GM21528 (cell line): ENCODE measurements around the gene SSR4.
A peak's percentile ranks its signal among the peaks of the same experiment; 100 is the strongest.
"Not testable (repeated sequence)": the region's sequence is repeated elsewhere in the genome, so short reads cannot be mapped to it uniquely, and the experiment has no call there.

Experiments used
- ATAC-seq: cut with Tn5 transposase; IDR thresholded peaks from one replicate; pipeline ENCODE4 v1.9.1; 2021; ENCODE audit warnings: mild to moderate bottlenecking, moderate library complexity; ENCODE audit not compliant: unreplicated experiment, low FRiP score

The SSR4 gene

DNA sequence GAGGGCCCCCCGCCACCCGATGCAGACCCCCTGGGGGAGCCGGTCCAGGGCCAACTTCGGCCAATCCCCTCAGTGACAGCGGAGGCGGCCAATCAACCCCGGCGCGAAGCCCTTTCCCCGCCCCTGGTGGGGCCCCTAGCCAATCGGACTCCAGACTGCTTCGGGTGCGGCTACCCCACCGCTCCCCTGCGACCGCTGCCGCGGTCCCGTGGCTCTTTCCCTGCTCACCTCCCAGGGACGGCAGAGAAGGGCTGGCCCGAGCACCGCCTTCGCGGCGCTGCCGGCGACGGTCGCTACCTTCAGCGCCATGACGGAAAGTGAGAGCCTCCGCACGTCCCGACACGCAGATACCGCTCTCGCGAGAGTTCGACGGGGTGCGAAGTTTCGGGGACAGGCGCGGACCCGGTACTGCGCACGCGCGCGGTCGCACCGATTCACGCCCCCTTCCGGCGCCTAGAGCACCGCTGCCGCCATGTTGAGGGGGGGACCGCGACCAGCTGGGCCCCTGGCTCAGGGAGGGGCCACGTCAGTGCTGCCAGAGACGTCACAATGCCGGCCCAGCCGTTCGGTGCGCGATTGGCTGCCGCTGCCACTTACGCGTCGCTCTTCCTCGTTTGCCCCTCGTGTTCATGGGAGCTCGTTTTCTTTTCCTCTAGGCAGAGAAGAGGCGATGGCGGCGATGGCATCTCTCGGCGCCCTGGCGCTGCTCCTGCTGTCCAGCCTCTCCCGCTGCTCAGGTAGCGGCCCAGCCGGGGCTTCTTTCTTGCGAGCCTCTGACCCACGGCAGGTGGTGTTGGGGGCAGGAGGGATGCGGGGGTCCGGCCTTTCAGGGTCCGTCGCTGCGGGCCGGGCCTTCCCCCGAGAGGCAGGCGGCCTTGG, at the start of gene SSR4, which contains the start of gene IDH3G:
TSS of gene SSR4 (plus strand) at position 651 of the 879 bp plus-strand sequence. CDS start at position 671, 20 bp downstream.
TSS of gene IDH3G (minus strand) at position 358 of the 879 bp plus-strand sequence. CDS start at position 309, 49 bp downstream.
- peak; percentile 85 for ATAC-seq

- not testable (repeated sequence) for ATAC-seq
Measured at GRCh38 chrX:153745067-153745433, 49.4 kb upstream of the SSR4 start.

DNA sequence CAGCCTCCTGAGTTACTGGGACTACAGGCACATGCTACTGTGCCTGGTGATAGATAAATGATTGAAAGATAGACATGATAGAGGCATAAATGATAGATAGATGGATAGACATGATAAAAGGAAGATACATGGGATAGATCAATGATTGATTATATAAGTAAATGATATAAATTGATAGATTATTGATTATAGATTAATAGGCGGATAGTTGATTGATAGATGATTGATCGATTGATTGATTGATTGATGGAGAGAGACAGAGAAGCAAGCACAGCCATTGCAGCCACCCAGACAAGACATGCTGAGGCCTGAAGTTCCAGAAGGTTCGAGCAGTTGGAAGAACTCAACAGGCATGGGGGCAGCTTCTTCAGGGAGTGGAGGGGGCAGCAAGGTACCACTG, 48.1 kb upstream of the SSR4 start:
- ATAC-seq = no peak

- ATAC-seq = not testable (repeated sequence)
Measured at GRCh38 chrX:153746991-153747390, 47.5 kb upstream of the SSR4 start.

- ATAC-seq = not testable (repeated sequence)
Measured at GRCh38 chrX:153749017-153749416, 45.5 kb upstream of the SSR4 start.

- no peak for ATAC-seq
Measured at GRCh38 chrX:153750127-153750774, 44.2 kb upstream of the SSR4 start.

GRCh38 chrX:153755136-153755535, 39.3 kb upstream of the SSR4 start:
- ATAC-seq = no peak

GRCh38 chrX:153761863-153762262, 32.6 kb upstream of the SSR4 start:
- no peak for ATAC-seq

GRCh38 chrX:153762626-153763173, 31.8 kb upstream of the SSR4 start:
- no peak for ATAC-seq

GRCh38 chrX:153763298-153763932, 31.1 kb upstream of the SSR4 start:
- ATAC-seq = no peak

- ATAC-seq = no peak
Measured at GRCh38 chrX:153763989-153764755, 30.3 kb upstream of the SSR4 start, which contains the start of gene PLXNB3. PLXNB3 (plus strand) TSS chrX:153764249; CDS start chrX:153765536, 1,287 bp downstream.

- no peak for ATAC-seq
Measured at GRCh38 chrX:153764786-153765137, 29.7 kb upstream of the SSR4 start.

DNA sequence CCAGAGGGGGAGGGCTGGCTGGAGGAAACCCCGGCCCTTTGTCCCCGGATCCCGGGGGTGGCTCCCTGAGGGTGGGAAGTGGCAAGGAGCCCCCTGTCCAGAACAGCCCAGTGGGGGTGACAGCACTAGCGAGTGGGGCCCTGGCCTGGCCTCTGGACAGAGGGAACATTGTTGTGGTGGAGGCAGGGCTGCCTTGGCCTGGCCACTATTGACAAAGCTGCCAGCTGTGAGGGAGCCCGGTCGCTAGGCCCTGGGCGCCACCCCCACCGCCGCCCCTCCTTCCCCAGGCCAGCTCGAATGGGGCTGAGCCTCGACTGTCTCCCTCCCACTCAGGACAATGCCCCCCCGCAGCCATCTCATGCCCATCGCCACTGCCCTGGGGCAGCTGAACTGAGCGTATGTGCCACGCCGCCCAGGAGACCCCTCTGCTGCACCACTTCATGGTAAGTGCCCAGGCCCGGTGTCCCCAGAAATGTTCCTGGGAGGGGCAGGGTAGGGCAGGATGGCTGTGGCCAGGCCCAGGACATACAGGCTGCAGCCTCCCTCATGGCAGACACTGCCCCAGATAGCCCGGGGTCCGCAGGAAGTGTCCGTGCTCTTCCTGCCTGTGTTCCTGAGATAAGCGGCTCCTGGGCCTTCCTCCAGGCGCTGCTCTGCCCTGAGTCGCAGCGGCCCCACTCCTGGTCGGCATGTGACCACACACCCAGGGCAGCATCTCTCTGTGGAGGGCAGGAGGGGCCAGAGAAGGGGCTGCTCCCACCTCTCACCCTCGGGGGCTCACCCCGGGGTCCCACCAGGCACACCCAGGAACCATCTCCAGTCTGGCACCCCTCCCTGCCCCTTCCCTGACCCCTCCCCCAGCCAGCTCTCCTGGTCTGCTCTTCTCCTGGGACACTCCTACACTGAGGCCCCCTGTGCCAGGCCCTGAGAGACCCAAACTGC, 29.1 kb upstream of the SSR4 start:
- ATAC-seq = no peak

DNA sequence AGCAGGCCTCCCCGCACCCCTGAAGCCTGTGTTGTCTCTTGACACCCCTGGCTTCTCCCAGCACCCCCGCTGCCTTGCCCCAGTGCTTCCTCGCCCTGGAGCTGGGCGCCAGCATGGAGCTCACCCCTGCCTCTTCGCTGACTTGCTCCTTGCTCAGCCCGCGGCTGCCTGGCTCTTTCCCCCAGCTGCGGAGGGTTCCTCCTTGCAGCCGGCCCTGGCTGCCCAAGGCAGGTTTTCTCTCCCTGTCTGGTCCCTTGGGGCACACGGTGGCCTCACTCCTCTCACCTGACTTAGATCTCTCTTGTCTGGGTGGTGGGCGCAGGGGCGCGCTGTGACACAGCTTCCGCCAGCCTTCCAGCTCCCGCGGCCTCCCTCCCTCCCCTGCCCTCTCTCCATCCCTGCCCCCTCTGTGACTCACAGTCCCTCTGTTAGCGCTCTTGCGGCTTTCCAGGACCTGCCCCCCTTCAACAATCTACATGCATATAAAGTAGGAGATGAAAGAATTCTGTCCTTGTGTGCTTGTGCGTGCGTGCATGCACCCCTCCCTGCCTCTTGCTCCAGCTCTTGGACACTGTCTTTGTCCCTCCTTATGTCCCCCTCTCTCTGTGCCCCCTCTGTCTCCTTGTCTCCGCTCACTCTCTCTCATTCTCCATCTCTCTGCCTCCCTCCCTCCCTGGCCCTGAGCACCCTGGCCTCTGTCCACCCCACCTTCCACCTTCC, 28.2 kb upstream of the SSR4 start:
- no peak for ATAC-seq

- no peak for ATAC-seq
Measured at GRCh38 chrX:153766871-153767673, 27.4 kb upstream of the SSR4 start.

GRCh38 chrX:153767674-153768055, 26.8 kb upstream of the SSR4 start:
- ATAC-seq = no peak

- no peak for ATAC-seq
Measured at GRCh38 chrX:153768311-153769157, 25.9 kb upstream of the SSR4 start.
